Panc1 (cell line): ENCODE measurements around the gene GPC3.
"Not testable (repeated sequence)": the region's sequence is repeated elsewhere in the genome, so short reads cannot be mapped to it uniquely, and the experiment has no call there.

Source experiments
- CTCF ChIP-seq: fragments of 450-650 bp; IDR thresholded peaks from 2 replicates; pipeline ENCODE4 v1.5.1; 2017; ENCODE audit warnings: mild to moderate bottlenecking
- POLR2AphosphoS5 ChIP-seq: IDR thresholded peaks from 2 replicates; pipeline ENCODE4 v1.6.1; 2012; ENCODE audit warnings: mild to moderate bottlenecking, low read depth, low read length, moderate library complexity
- REST ChIP-seq, 2 experiments: IDR thresholded peaks; 2 replicates each; pipeline ENCODE4 v1.6.1; 2011 to 2012; ENCODE audit warnings: low read depth in 2 of 2, control low read depth in 1 of 2, low read length in 1 of 2, mild to moderate bottlenecking in 1 of 2, moderate library complexity in 1 of 2; ENCODE audit not compliant: insufficient read depth in 1 of 2
- SIN3A ChIP-seq: IDR thresholded peaks from 2 replicates; pipeline ENCODE4 v1.6.1; 2012; ENCODE audit warnings: low read depth, mild to moderate bottlenecking, low read length, moderate library complexity, borderline replicate concordance; ENCODE audit not compliant: insufficient read depth
- TCF7L2 ChIP-seq: IDR thresholded peaks from 2 replicates; pipeline ENCODE4 v1.6.1; 2011; ENCODE audit warnings: mild to moderate bottlenecking, low read depth, low read length, inconsistent platforms

GRCh38 chrX:133526773-133527172, 458.6 kb downstream of the GPC3 start:
- not testable (repeated sequence) for TF ChIP-seq CTCF; REST (IDR thresholded peaks at IDR 0.05; ENCODE audit: insufficient read depth in 1 of 2, low read depth in 2 of 2, low read length in 1 of 2); SIN3A; POLR2AphosphoS5; TCF7L2
